ENCODE measurements around the gene TMEM232. TPM values are rescaled to one million over a fixed set of nuclear protein-coding genes. Genes with fewer than 3 reads are reported as not detected.

TMEM232 gene
- total and polyA plus RNA-seq, 2 of the 4 experiments (the other 2 are of a cell fraction): 0.17 to 0.36 TPM

DNA sequence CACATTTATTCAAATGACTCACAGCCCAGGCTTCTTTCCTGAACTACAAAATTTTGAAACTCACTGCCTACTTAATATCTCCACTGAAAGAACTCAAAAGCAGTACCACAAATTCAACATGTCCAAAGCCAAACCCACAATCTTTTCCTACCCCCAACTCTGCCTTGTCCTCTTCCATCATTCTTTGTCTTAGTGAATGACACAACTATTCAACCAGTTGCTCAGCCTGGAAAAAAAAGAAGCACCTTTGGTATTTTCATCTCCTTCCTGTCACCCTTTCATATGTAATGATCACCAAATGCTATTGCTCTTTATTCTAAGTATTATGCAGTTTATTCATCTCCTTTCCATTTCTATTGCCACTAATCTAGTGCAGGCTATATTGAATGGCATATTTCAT is 216.3 kb downstream of the TMEM232 start:
- intact Hi-C loops (cut with micrococcal nuclease): no loop called here
- TF ChIP-seq NFE2L2 (IDR thresholded peaks at IDR 0.05; ENCODE audit: low read depth, low read length) (no peak), CEBPB (IDR thresholded peaks at IDR 0.05; ENCODE audit: low read depth, low read length) (no peak), POLR2A (IDR thresholded peaks at IDR 0.05; ENCODE audit: low read depth, low read length) (no peak), SMC3 (IDR thresholded peaks at IDR 0.05; ENCODE audit: low read depth, low read length) (no peak)
- no peak overlapping the region for H3K4me3 ChIP-seq (ENCODE audit: insufficient read depth, low read depth, low read length)
- no peak overlapping the region for H2BK5ac ChIP-seq (ENCODE audit: low read depth, low read length, poor library complexity, severe bottlenecking)
- H3K9me3 ChIP-seq (ENCODE audit: control insufficient read depth, insufficient read depth, low read length): no peaks in the 10 kb centered on the region
- no peak overlapping the region for H3K14ac ChIP-seq (replicated peaks; ENCODE audit: low read depth, low read length)
- H3K23ac ChIP-seq (ENCODE audit: low read depth, low read length): no peak overlapping the region
- H3K79me1 ChIP-seq (ENCODE audit: low read depth in 1 of 2, low read length in 2 of 2): no peaks in the 10 kb centered on the region
- H3K36me3 ChIP-seq (ENCODE audit: control insufficient read depth, insufficient read depth, low read length): no peaks in the 10 kb centered on the region
- no peak overlapping the region for H2BK15ac ChIP-seq (ENCODE audit: low read depth, low read length)
- H3K27me3 ChIP-seq (ENCODE audit: control insufficient read depth, insufficient read depth, low read length): no peaks in the 10 kb centered on the region
- ATAC-seq (ENCODE audit: low read depth): no peak
- H3K4me2 ChIP-seq (ENCODE audit: low read depth, low read length): no peak overlapping the region
- H3K56ac ChIP-seq (ENCODE audit: extremely low read depth, insufficient read depth, low read length): no peak overlapping the region
- no peak overlapping the region for H4K8ac ChIP-seq (ENCODE audit: low read depth in 2 of 2, low read length in 2 of 2)
- in situ Hi-C loops (cut with MboI; ENCODE audit: low sequenced_read_pairs): no loop called here
- ChIA-PET CTCF (no interaction called here), POLR2A (ENCODE audit: unreplicated experiment) (no interaction called here)
- no peaks in the 10 kb centered on the region for H3K9me1 ChIP-seq (ENCODE audit: insufficient read depth, low read length)
- no peaks in the 10 kb centered on the region for H4K20me1 ChIP-seq (ENCODE audit: insufficient read depth, low read length)
- H2AK9ac ChIP-seq (replicated peaks; ENCODE audit: low read depth, low read length, poor library complexity): no peak overlapping the region
- BruUV-seq (replicated peaks): no TSS peak
- no peak for DNase-seq
- no peak overlapping the region for H4K91ac ChIP-seq (ENCODE audit: insufficient read depth, low read depth, low read length)
- no peak overlapping the region for H3K4ac ChIP-seq (ENCODE audit: low read depth, low read length)
- no peaks in the 10 kb centered on the region for H3K4me1 ChIP-seq (ENCODE audit: control insufficient read depth, insufficient read depth, low read length)
- no peak overlapping the region for H3K27ac ChIP-seq (ENCODE audit: insufficient read depth, low read length)
- no peak overlapping the region for H4K5ac ChIP-seq (ENCODE audit: low read depth, low read length)
- no peak overlapping the region for H3K18ac ChIP-seq (ENCODE audit: low read depth, low read length)
- no peak overlapping the region for H2BK120ac ChIP-seq (ENCODE audit: low read depth, low read length)
- no peak overlapping the region for H2BK20ac ChIP-seq (ENCODE audit: low read depth, low read length)
- dilution Hi-C loops (cut with HindIII; ENCODE audit: low sequenced_read_pairs, unreplicated experiment): no loop called here
- H2AK5ac ChIP-seq (ENCODE audit: low read depth, low read length): no peak overlapping the region
- no peak overlapping the region for H2AFZ ChIP-seq (replicated peaks; ENCODE audit: low read length, poor library complexity)
- H3K9ac ChIP-seq (ENCODE audit: low read depth, low read length): no peak overlapping the region
